Neutrophil (primary cell): Measurements from ENCODE around the gene BICD1.

Source experiments
- H3K27ac ChIP-seq: fragments of 200-600 bp; sonication (generic); 2 replicates; pipeline ENCODE4 v1.5.1; 2016; ENCODE audit warnings: mild to moderate bottlenecking, moderate library complexity
- H3K27me3 ChIP-seq: fragments of 200-600 bp; sonication (generic); 2 replicates; pipeline ENCODE4 v1.6.0; 2016; ENCODE audit warnings: mild to moderate bottlenecking
- H3K36me3 ChIP-seq: fragments of 200-600 bp; sonication (generic); 2 replicates; pipeline ENCODE4 v1.5.1; 2017
- H3K4me1 ChIP-seq, 2 experiments: fragments of 200-600 bp in 1 of 2; sonication (generic) in 1 of 2; 1 replicate in 1 of 2; 2 replicates in 1 of 2; pipeline versions ENCODE4 v1.5.1 to v1.6.1; 2013 to 2016; ENCODE audit warnings: low read depth in 1 of 2, low read length in 1 of 2, mild to moderate bottlenecking in 1 of 2, moderate library complexity in 1 of 2; ENCODE audit not compliant: control insufficient read depth in 1 of 2, insufficient read depth in 1 of 2
- H3K4me3 ChIP-seq, 2 experiments: fragments of 200-600 bp in 1 of 2; sonication (generic) in 1 of 2; 1 replicate in 1 of 2; 2 replicates in 1 of 2; pipeline ENCODE4 v1.5.1; 2013 to 2016; ENCODE audit warnings: low read depth in 1 of 2, low read length in 1 of 2, mild to moderate bottlenecking in 1 of 2, moderate library complexity in 1 of 2
- H3K9me3 ChIP-seq: fragments of 200-600 bp; sonication (generic); 2 replicates; pipeline ENCODE4 v1.5.1; 2016
- CTCF ChIP-seq: fragments of 200-600 bp; sonication (generic); IDR thresholded peaks from 2 replicates; pipeline ENCODE4 v1.5.1; 2016; ENCODE audit warnings: antibody characterized with exemption

BICD1 gene

GRCh38 chr12:32254260-32254956 lies 147.8 kb downstream of the BICD1 start:
- Histone ChIP-seq H3K4me3 (no peak overlapping the region), H3K36me3 (no peaks in the 10 kb centered on the region), H3K9me3 (no peaks in the 10 kb centered on the region), H3K27me3 (no peaks in the 10 kb centered on the region), H3K4me1 (no peaks in the 10 kb centered on the region), H3K27ac (no peak overlapping the region)
- no peak for TF ChIP-seq CTCF

- no peaks in the 10 kb centered on the region for H3K9me3 ChIP-seq
- no peaks in the 10 kb centered on the region for H3K36me3 ChIP-seq
- H3K27me3 ChIP-seq, result no peaks in the 10 kb centered on the region
- no peak overlapping the region for H3K4me3 ChIP-seq
- no peak for TF ChIP-seq CTCF
- no peak overlapping the region for H3K27ac ChIP-seq
- H3K4me1 ChIP-seq, result no peaks in the 10 kb centered on the region
Observed at GRCh38 chr12:32255588-32255987, 148.9 kb downstream of the BICD1 start.

- no peak overlapping the region for H3K4me3 ChIP-seq
- H3K27me3 ChIP-seq, result no peaks in the 10 kb centered on the region
- no peak overlapping the region for H3K27ac ChIP-seq
- no peaks in the 10 kb centered on the region for H3K36me3 ChIP-seq
- H3K4me1 ChIP-seq, result no peaks in the 10 kb centered on the region
- no peak for TF ChIP-seq CTCF
- no peaks in the 10 kb centered on the region for H3K9me3 ChIP-seq
Observed at GRCh38 chr12:32257695-32258496, 151.2 kb downstream of the BICD1 start.

- Histone ChIP-seq H3K27me3 (no peaks in the 10 kb centered on the region), H3K36me3 (no peaks in the 10 kb centered on the region), H3K4me1 (no peaks in the 10 kb centered on the region), H3K9me3 (no peaks in the 10 kb centered on the region), H3K4me3 (no peak overlapping the region), H3K27ac (no peak overlapping the region)
- no peak for TF ChIP-seq CTCF
Observed at GRCh38 chr12:32260696-32261095, 154.0 kb downstream of the BICD1 start.

GRCh38 chr12:32261638-32262037 lies 155.0 kb downstream of the BICD1 start:
- Histone ChIP-seq H3K27ac (no peak overlapping the region), H3K4me3 (no peak overlapping the region), H3K27me3 (no peaks in the 10 kb centered on the region), H3K4me1 (no peaks in the 10 kb centered on the region), H3K36me3 (no peaks in the 10 kb centered on the region), H3K9me3 (no peaks in the 10 kb centered on the region)
- TF ChIP-seq CTCF, result no peak
